Myocyte (in vitro differentiated cells): ENCODE results near the gene KRTAP9-1. TPM values are rescaled to one million over a fixed set of nuclear protein-coding genes. Genes with fewer than 3 reads are reported as not detected.
A peak's percentile ranks its signal among the peaks of the same experiment; 100 is the strongest.
"Not testable (repeated sequence)": the region's sequence is repeated elsewhere in the genome, so short reads cannot be mapped to it uniquely, and the experiment has no call there.

Source experiments
- DNase-seq: peaks from one replicate; pipeline ENCODE4 v3.0.0-alpha.2; 2012; ENCODE audit warnings: low read depth
- polyA plus RNA-seq: library from polyadenylated mRNA; unstranded; fragments of >200 nt; gene quantifications from one replicate; pipeline ENCODE4 v1.2.1, GENCODE V29; 2012; ENCODE audit warnings: missing spikeins
- total RNA-seq: library from RNA; depleted of rRNA; stranded (reverse); fragments of >200 nt; gene quantifications from 2 replicates; pipeline ENCODE4 v1.2.3, GENCODE V29; 2014

Gene KRTAP9-1
- total RNA-seq = not detected in 2 replicates
- polyA plus RNA-seq = not detected

GRCh38 chr17:41189837-41190318 lies at the start of gene KRTAP9-1:
TSS of gene KRTAP9-1 (plus strand) at chr17:41189887. CDS start at chr17:41189887, 0 bp downstream.
- not testable (repeated sequence) for DNase-seq

GRCh38 chr17:41140360-41141131 lies 49.1 kb upstream of the KRTAP9-1 start, which contains the start of gene KRTAP4-6:
TSS of gene KRTAP4-6 (minus strand) at chr17:41140544. CDS start at chr17:41140487, 57 bp downstream.
- no peak for DNase-seq

- no peak for DNase-seq
These were observed 48.3 kb upstream of the KRTAP9-1 start for GRCh38 chr17:41141361-41141760.

GRCh38 chr17:41144846-41145245 lies 44.8 kb upstream of the KRTAP9-1 start:
- DNase-seq = no peak

- no peak for DNase-seq
These were observed 44.4 kb upstream of the KRTAP9-1 start for GRCh38 chr17:41145261-41145660.

GRCh38 chr17:41147531-41148204 lies 42.0 kb upstream of the KRTAP9-1 start:
- DNase-seq = no peak

GRCh38 chr17:41148971-41149651 lies 40.6 kb upstream of the KRTAP9-1 start:
- peak; percentile 14 for DNase-seq

- no peak for DNase-seq
These were observed 40.1 kb upstream of the KRTAP9-1 start, which contains the start of gene KRTAP4-5 for GRCh38 chr17:41149652-41149985. TSS of gene KRTAP4-5 (minus strand) at chr17:41149825. CDS start at chr17:41149767, 58 bp downstream.

- no peak for DNase-seq
These were observed 39.7 kb upstream of the KRTAP9-1 start for GRCh38 chr17:41150026-41150425.

GRCh38 chr17:41151525-41151924 lies 38.2 kb upstream of the KRTAP9-1 start:
- DNase-seq = no peak

- no peak for DNase-seq
These were observed 35.8 kb upstream of the KRTAP9-1 start for GRCh38 chr17:41153856-41154255.

GRCh38 chr17:41160190-41160589 lies 29.5 kb upstream of the KRTAP9-1 start:
- DNase-seq = not testable (repeated sequence)

- no peak for DNase-seq
These were observed 29.0 kb upstream of the KRTAP9-1 start, which contains the start of gene KRTAP4-4 for GRCh38 chr17:41160648-41161047. TSS of gene KRTAP4-4 (minus strand) at chr17:41160748. CDS start at chr17:41160691, 57 bp downstream.

GRCh38 chr17:41163828-41164227 lies 25.9 kb upstream of the KRTAP9-1 start:
- DNase-seq = no peak

- no peak for DNase-seq
These were observed 22.1 kb upstream of the KRTAP9-1 start for GRCh38 chr17:41167561-41167960.

- no peak for DNase-seq
These were observed 21.6 kb upstream of the KRTAP9-1 start, which contains the start of gene KRTAP4-3 for GRCh38 chr17:41168121-41168520. TSS of gene KRTAP4-3 (minus strand) at chr17:41168221. CDS start at chr17:41168172, 49 bp downstream.

GRCh38 chr17:41171886-41172285 lies 17.8 kb upstream of the KRTAP9-1 start:
- DNase-seq = no peak

GRCh38 chr17:41176744-41177387 lies 12.8 kb upstream of the KRTAP9-1 start:
- no peak for DNase-seq

GRCh38 chr17:41177727-41178271 lies 11.9 kb upstream of the KRTAP9-1 start, which contains the start of gene KRTAP4-2:
TSS of gene KRTAP4-2 (minus strand) at chr17:41178221. CDS start at chr17:41178164, 57 bp downstream.
- peak; percentile 9 for DNase-seq

GRCh38 chr17:41178341-41178740 lies 11.3 kb upstream of the KRTAP9-1 start:
- DNase-seq = no peak
